GM21423 (cell line): ENCODE measurements around the gene LPCAT3.

ENCODE experiments used
- ATAC-seq: cut with Tn5 transposase; IDR thresholded peaks from one replicate; pipeline ENCODE4 v1.9.1; 2021; ENCODE audit warnings: mild to moderate bottlenecking, moderate library complexity; ENCODE audit not compliant: unreplicated experiment

The LPCAT3 gene

GRCh38 chr12:7001921-7002591, 16.2 kb downstream of the LPCAT3 start:
- no peak for ATAC-seq

- no peak for ATAC-seq
Measured at GRCh38 chr12:6998715-6999451, 19.4 kb downstream of the LPCAT3 start.

GRCh38 chr12:6996040-6996441, 22.2 kb downstream of the LPCAT3 start:
- no peak for ATAC-seq

- no peak for ATAC-seq
Measured at GRCh38 chr12:6987956-6988553, 30.2 kb downstream of the LPCAT3 start.

GRCh38 chr12:6982532-6982931, 35.7 kb downstream of the LPCAT3 start:
- no peak for ATAC-seq

- no peak for ATAC-seq
Measured at GRCh38 chr12:6981152-6982052, 36.9 kb downstream of the LPCAT3 start.

- ATAC-seq: no peak
Measured at GRCh38 chr12:6980740-6981139, 37.5 kb downstream of the LPCAT3 start.

- ATAC-seq: no peak
Measured at GRCh38 chr12:6980075-6980474, 38.2 kb downstream of the LPCAT3 start.

- no peak for ATAC-seq
Measured at GRCh38 chr12:6979453-6979852, 38.8 kb downstream of the LPCAT3 start.

GRCh38 chr12:6979021-6979420, 39.3 kb downstream of the LPCAT3 start:
- ATAC-seq: no peak

- ATAC-seq: no peak
Measured at GRCh38 chr12:6978611-6979011, 39.7 kb downstream of the LPCAT3 start.

- ATAC-seq: no peak
Measured at GRCh38 chr12:6978188-6978587, 40.1 kb downstream of the LPCAT3 start.

- ATAC-seq: no peak
Measured at GRCh38 chr12:6977653-6978052, 40.6 kb downstream of the LPCAT3 start.

- no peak for ATAC-seq
Measured at GRCh38 chr12:6975297-6976032, 42.8 kb downstream of the LPCAT3 start.

- ATAC-seq: no peak
Measured at GRCh38 chr12:6974180-6974579, 44.1 kb downstream of the LPCAT3 start.

GRCh38 chr12:6970096-6970527, 48.2 kb downstream of the LPCAT3 start:
- no peak for ATAC-seq

- ATAC-seq: no peak
Measured at GRCh38 chr12:6968426-6968825, 49.9 kb downstream of the LPCAT3 start.

- no peak for ATAC-seq
Measured at GRCh38 chr12:6967651-6968100, 50.6 kb downstream of the LPCAT3 start.

GRCh38 chr12:6966351-6966750, 51.9 kb downstream of the LPCAT3 start:
- no peak for ATAC-seq

GRCh38 chr12:6965714-6966113, 52.6 kb downstream of the LPCAT3 start:
- no peak for ATAC-seq
